LNCAP (cell line): ENCODE measurements around the gene TM4SF20.

Source experiments
- TF ChIP-seq, protein P1 (sequence below): fragments of 450-650 bp; IDR thresholded peaks from 2 replicates; pipeline ENCODE4 v1.5.1; 2017; ENCODE audit warnings: mild to moderate bottlenecking

TM4SF20 gene, protein sequence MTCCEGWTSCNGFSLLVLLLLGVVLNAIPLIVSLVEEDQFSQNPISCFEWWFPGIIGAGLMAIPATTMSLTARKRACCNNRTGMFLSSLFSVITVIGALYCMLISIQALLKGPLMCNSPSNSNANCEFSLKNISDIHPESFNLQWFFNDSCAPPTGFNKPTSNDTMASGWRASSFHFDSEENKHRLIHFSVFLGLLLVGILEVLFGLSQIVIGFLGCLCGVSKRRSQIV

DNA sequence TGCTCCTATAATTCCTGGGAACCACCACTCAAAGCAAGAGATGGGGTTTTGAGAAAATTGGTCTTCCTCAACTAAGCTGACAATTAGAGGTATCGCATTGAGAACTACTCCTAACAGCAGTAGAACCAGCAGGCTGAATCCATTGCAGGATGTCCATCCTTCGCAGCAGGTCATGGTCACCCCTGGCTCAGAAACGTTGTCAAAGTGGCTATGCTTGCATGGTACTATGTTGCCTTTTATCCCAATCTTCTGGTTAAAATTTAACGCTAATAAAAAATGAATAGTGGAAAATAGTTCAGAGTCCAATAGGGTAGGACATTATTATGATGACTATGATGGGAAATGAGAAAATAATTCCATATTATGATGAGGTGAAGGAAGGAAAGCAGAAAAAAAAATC lies at the start of gene TM4SF20:
Gene TM4SF20 (minus strand): TSS at position 212 of the 400 bp plus-strand sequence. CDS start 38 bp downstream, at position 174.
- TF ChIP-seq, protein P1, sequence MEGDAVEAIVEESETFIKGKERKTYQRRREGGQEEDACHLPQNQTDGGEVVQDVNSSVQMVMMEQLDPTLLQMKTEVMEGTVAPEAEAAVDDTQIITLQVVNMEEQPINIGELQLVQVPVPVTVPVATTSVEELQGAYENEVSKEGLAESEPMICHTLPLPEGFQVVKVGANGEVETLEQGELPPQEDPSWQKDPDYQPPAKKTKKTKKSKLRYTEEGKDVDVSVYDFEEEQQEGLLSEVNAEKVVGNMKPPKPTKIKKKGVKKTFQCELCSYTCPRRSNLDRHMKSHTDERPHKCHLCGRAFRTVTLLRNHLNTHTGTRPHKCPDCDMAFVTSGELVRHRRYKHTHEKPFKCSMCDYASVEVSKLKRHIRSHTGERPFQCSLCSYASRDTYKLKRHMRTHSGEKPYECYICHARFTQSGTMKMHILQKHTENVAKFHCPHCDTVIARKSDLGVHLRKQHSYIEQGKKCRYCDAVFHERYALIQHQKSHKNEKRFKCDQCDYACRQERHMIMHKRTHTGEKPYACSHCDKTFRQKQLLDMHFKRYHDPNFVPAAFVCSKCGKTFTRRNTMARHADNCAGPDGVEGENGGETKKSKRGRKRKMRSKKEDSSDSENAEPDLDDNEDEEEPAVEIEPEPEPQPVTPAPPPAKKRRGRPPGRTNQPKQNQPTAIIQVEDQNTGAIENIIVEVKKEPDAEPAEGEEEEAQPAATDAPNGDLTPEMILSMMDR, result no peak

DNA sequence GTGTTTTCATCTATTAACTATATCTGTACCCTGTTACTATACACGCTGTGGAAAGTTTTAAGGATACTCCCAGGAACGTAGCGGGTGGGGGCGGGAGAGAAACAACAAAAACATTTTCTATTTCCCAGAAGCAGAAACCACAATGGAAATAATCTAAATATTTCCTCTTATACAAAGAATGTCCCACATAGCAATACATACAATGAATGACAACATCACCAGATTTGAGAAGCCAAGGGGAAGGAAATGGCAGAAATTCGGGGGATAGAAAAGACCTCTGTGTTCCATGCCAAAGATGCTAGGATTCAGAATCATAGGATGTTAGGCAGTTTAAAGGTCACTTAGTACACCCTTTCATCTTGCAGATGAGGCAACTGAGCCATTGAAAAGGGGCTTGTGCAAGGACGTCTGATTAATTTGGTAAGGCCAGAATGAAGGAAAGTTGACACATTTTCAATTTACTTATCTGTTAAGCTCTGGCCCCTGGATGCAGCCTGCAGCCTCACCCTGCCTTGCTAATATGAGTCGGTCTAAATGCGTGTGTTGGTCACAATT lies 49.7 kb upstream of the TM4SF20 start:
- TF ChIP-seq, protein P1, result no peak

DNA sequence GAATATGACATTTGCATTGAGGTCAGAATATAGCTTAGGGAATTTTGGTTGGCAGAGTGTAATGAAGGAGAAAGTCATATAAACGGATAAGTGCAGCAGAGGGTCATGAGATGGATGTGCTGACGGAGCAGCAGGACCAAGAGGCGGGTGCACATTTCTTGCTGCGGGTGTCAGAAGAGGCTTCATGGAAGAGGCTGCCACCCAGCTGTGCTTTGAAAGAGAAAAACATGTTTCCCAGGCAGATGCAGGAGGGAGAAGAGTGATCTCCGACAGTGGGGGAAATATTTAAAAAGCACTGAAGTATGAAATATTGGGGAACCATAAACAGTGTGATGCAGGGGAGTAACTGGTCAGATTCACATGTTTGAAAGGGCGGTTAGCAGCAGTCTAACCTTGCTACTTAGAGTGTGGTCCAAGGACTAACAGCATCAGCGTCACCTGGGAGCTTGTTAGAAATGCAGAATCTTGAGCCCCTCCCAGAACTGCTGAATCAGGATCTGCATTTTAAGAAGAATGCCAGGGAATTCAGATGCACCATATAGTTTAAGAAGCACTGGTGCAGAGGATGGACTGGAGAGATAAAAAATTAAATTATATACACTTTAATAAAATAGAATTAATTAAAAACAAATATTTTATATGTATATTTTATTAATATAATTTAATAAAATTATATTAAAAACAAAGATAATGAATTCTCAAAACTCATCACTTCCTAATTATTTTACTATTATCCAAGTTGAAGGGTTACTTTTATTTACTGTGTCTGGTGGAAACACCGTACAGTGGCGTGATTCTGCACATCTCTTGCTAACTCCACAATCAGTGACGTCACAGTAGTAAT lies 44.8 kb upstream of the TM4SF20 start:
- TF ChIP-seq, protein P1, result no peak

DNA sequence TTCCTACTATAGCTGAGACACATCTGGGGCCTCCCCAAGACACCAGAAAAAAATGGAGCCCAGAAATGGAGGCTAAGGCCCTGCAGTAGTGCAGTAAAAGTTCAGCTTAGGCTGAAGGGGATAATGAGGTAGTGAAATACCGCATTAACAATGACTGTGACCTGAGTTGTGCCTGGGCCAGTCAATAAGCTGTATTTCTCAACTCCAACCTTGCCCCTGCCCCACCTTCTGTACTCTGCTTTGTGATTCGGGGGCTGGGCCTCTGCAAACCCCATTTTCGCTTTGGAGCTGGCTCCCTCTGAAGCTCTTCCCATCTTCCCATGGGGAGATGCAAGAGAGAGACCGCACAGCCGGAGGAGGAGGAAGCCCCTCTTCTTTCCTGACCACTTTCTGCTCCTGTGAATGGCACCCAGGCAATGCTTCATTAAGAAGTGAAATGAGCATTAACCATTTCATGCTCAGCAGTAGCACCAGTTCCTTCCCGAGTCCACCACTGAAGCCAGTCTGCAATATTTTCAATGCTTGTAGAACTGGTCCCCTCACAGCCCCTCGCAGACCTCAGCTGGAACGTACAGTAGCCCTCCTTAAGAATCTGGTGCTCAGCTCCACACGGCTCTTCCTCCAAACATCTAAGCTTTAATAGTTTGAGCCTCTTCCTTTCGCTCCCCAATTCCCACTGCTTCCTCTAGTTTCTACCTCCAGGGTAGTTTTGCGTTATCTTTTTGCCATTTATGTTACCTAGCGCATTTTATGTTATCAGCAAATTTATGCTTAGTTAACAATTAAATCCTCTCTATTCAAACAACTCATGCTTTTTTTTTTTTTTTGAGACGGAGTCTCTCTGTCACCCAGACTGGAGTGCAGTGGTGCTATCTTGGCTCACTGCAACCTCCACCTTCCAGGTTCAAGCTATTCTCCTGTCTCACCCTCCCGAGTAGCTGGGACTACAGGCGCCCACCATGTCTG lies 41.3 kb upstream of the TM4SF20 start:
- TF ChIP-seq, protein P1, result no peak

DNA sequence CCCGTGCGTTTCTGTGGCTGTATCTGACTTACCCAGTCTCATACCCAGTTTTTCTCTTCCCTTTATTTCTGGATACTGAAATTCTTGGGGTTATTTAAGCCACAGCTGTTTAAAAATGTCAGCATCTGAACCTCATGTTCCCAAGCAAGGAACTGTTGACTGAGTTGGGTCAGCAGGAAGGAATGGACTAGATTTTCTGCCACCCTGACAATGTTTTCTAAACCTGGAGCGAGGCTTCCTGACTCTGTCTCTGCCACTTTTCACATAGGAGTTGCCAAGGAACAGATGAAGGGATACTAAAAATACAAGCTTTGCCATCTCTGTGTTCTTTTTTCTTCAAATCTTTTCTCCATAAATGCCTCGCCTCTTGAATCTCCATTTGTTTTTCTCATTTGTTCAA lies 37.6 kb upstream of the TM4SF20 start:
- TF ChIP-seq, protein P1, result no peak

DNA sequence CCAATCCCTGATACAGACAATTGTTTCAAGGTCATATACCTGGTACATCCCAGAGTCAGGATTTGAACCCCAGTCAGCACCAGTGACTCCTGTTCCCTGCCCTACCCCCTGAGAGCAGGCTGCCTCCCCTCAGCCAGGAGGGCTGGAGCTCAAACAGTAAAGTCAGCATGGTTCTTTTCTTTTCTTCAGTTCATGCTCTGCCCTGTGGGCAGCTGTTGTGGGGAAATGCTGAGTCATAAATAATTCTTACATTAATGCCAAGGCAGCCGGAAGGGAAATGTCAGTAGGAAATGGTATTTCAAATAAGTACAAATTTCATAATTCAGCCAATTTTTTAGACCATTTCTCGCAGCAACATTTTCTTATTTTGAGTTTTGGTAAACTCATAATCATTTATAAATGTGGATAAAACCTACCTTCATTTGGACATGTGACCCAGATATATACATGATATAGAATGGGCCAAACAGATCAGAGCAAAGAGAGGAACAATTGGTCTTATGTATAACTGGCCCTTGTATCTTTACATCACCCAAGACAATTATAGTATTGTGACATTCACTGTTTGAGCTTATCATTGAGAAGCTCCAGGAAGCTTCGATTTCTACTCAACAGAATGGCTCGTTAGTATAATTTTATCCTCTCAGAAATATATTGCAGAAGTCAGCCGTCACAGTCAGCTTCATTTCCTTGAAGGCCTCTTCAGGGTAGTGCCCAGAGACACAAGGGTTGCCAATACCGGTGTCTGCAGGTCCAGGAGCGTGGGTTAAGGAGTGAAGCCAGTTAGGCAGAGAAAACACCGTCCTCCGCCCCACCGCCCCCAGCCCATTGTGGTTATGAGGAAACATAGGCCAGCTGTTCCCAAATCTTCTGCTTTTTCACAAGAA lies 36.7 kb upstream of the TM4SF20 start:
- TF ChIP-seq, protein P1, result no peak
